ENCODE data around the gene NEDD4L.

The NEDD4L gene

GRCh38 chr18:58344861-58345463 lies 300.9 kb downstream of the NEDD4L start:
- H3K36me3 Mint-ChIP-seq (ENCODE audit: low read depth): peaks cover 45% of the 10 kb centered on the region
- H3K27me3 Mint-ChIP-seq (ENCODE audit: low read depth, poor library complexity): no peaks in the 10 kb centered on the region
- TF ChIP-seq CTCF (IDR thresholded peaks at IDR 0.05): no peak
- peak overlapping the region; percentile 88 for H3K27ac Mint-ChIP-seq
- no peak for DNase-seq
- no peaks in the 10 kb centered on the region for H3K9me3 Mint-ChIP-seq
- peaks cover 42% of the 10 kb centered on the region for H3K4me1 Mint-ChIP-seq
- H3K4me3 Mint-ChIP-seq: no peak overlapping the region

- no peak for TF ChIP-seq CTCF (IDR thresholded peaks at IDR 0.05)
- Mint-ChIP-seq H3K9me3 (no peaks in the 10 kb centered on the region), H3K27me3 (ENCODE audit: low read depth, poor library complexity) (no peaks in the 10 kb centered on the region), H3K36me3 (ENCODE audit: low read depth) (peaks cover 50% of the 10 kb centered on the region), H3K27ac (no peak overlapping the region), H3K4me3 (no peak overlapping the region), H3K4me1 (peaks cover 38% of the 10 kb centered on the region)
- DNase-seq: no peak
Observed at GRCh38 chr18:58345875-58346274, 301.8 kb downstream of the NEDD4L start.

GRCh38 chr18:58347135-58347534 lies 303.1 kb downstream of the NEDD4L start:
- TF ChIP-seq CTCF (IDR thresholded peaks at IDR 0.05): no peak
- H3K4me1 Mint-ChIP-seq: peaks cover 29% of the 10 kb centered on the region
- peaks cover 48% of the 10 kb centered on the region for H3K36me3 Mint-ChIP-seq (ENCODE audit: low read depth)
- H3K27me3 Mint-ChIP-seq (ENCODE audit: low read depth, poor library complexity): no peaks in the 10 kb centered on the region
- H3K27ac Mint-ChIP-seq: no peak overlapping the region
- DNase-seq: no peak
- no peak overlapping the region for H3K4me3 Mint-ChIP-seq
- no peaks in the 10 kb centered on the region for H3K9me3 Mint-ChIP-seq

- H3K27me3 Mint-ChIP-seq (ENCODE audit: low read depth, poor library complexity): no peaks in the 10 kb centered on the region
- H3K9me3 Mint-ChIP-seq: no peaks in the 10 kb centered on the region
- peaks cover 45% of the 10 kb centered on the region for H3K36me3 Mint-ChIP-seq (ENCODE audit: low read depth)
- no peak for TF ChIP-seq CTCF (IDR thresholded peaks at IDR 0.05)
- H3K4me3 Mint-ChIP-seq: no peak overlapping the region
- H3K27ac Mint-ChIP-seq: peak overlapping the region; percentile 58
- H3K4me1 Mint-ChIP-seq: peaks cover 29% of the 10 kb centered on the region
- DNase-seq: no peak
Observed at GRCh38 chr18:58348517-58348916, 304.5 kb downstream of the NEDD4L start.

GRCh38 chr18:58348951-58349350 lies 304.9 kb downstream of the NEDD4L start:
- Mint-ChIP-seq H3K27me3 (ENCODE audit: low read depth, poor library complexity) (no peaks in the 10 kb centered on the region), H3K4me3 (no peak overlapping the region), H3K36me3 (ENCODE audit: low read depth) (peaks cover 43% of the 10 kb centered on the region), H3K4me1 (peaks cover 26% of the 10 kb centered on the region), H3K9me3 (no peaks in the 10 kb centered on the region), H3K27ac (peak overlapping the region; percentile 64)
- DNase-seq: no peak
- TF ChIP-seq CTCF (IDR thresholded peaks at IDR 0.05): no peak

GRCh38 chr18:58349650-58350049 lies 305.6 kb downstream of the NEDD4L start:
- Mint-ChIP-seq H3K9me3 (no peaks in the 10 kb centered on the region), H3K27me3 (ENCODE audit: low read depth, poor library complexity) (no peaks in the 10 kb centered on the region), H3K36me3 (ENCODE audit: low read depth) (peaks cover 46% of the 10 kb centered on the region), H3K27ac (no peak overlapping the region), H3K4me3 (no peak overlapping the region), H3K4me1 (peaks cover 19% of the 10 kb centered on the region)
- DNase-seq: no peak
- TF ChIP-seq CTCF (IDR thresholded peaks at IDR 0.05): no peak

Data from nephron progenitor cell (in vitro differentiated cells).